ENCODE measurements around the gene FEV.

DNA sequence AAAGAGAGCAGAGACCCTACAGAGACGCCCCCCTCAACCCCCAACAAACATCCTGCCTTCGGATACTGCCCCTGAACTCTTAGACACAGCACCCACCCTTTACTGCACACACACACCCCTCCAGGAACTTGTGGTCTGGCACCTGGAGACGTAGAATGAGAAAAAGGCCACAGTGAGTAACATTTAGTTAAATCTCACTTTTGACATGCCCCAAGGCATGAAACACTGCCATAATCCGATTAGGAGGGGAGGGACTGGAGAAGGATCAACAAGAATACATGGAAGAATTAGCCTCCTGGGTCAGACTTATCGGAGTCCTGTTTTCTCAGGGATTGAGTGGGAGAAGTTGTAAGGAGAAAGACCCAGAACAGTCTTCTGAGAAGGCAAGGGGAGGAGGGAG is 21.4 kb downstream of the FEV start:
- no peak for TF ChIP-seq CTCF (IDR thresholded peaks at IDR 0.05; ENCODE audit: low read length)
- no peak for TF ChIP-seq EZH2 (optimal IDR thresholded peaks at IDR 0.05; ENCODE audit: low read depth, low read length)
- TF ChIP-seq EZH2phosphoT487 (IDR thresholded peaks at IDR 0.05; ENCODE audit: low read length) = no peak
